HG02884 (cell line): ENCODE data around the gene ABCF2.

Source experiments
- ATAC-seq: cut with Tn5 transposase; IDR thresholded peaks from one replicate; pipeline ENCODE4 v1.9.1; 2021; ENCODE audit warnings: mild to moderate bottlenecking, moderate library complexity; ENCODE audit not compliant: unreplicated experiment

ABCF2 gene

DNA sequence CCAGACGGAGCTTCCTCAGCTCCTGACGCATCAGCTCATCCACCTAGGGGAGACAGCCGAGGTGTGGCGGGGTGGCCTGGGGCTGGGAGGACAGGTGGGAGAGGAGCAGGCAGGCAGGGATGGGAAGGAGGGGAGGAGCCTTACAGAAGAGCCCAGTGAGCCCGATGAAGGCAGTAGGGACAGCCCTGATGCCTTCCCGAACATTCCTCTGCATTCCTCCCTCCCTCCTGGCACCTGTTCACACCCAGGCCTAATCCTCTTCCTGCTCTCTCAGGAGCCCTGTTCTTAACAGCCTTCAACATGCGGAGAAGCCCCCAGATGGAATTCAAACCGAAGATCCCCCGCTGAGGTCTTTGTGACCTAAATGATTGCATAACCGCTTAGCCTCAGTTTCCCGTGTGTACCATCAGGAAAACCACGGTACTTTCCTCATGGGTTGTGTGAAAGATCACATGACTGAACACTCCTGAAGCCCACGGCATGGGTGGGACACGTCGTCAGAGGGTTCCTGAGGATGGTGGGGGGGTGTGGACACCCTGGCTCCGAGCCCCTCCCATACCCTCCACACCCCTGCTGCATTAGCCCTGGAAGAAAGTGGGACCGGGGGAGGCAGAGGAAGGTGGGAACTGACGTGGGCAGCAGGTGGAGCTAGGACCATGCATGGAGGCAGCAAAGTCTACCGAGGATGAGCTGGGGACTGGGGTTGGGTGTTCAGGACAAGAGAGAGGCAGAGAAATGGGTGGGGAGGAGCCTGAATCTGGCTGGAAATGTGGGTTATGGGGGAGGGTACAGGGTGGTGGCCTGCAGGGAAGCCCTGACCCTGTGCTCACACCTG lies 31.2 kb downstream of the ABCF2 start:
- no peak for ATAC-seq

GRCh38 chr7:151194188-151194587 lies 32.8 kb downstream of the ABCF2 start:
- ATAC-seq: no peak

GRCh38 chr7:151193203-151193978 lies 33.6 kb downstream of the ABCF2 start:
- no peak for ATAC-seq

DNA sequence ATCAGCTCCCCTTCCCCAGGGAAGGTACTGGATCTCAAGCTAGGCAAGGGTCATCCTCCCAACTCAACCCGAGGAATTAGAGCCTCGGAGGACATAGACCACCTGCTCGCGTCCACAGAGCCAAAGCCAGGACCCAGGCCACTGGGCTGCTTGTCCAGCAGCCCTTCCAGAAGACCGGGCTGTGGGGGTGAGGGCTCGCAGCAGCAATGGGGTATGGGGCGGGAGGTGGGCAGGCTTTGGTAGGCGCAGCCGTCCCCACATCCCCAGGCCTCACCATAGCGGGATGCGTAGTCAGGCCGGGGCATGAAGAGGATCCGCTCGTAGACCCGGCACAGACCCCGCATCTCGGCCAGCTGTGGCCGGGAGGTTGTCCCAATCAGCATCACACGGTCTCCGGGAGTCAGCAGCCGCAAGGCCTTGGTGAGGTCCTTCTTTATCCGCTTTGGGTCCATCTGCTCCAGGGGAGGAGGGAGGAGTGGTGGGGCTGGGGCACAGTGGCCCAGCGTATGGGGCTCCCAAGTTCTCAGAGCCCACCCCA lies 34.9 kb downstream of the ABCF2 start:
- no peak for ATAC-seq

DNA sequence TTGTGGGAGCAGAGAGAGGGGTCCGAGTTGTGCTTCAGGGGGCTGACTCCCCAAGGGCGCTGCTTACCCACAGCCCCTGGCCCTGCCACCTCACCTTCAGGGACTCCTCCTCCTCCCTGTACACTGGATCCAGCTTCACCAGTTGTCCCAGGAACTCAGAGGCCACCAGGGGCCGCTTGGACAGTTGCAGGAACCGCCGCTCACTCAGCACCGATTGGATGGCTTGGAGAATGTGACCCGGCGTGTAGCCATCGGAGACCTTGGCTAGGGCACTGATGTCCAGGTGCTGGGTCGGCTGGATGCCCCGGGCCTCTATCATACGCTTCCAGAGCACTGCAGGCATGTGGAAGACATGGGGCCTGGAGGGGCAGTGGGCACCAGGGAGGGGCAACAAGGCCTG lies 35.5 kb downstream of the ABCF2 start:
- ATAC-seq: no peak

DNA sequence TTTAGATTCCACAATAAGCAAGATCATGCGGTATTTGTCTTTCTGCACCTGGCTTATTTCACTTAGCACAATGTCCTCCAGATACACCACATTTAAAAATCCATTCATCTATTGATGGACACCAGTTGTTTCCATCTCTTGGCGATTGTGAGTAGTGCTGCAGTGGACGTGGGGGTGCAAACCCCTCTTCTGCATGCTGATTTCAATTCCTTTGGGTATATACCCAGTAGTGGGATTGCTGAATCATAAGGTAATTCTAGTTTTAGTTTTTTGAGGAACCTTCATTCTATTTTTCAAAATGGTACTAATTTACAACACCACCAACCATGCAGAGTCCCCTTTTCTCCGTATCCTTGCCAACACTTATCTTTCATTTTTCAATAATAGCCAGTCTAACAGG lies 38.0 kb downstream of the ABCF2 start:
- no peak for ATAC-seq

DNA sequence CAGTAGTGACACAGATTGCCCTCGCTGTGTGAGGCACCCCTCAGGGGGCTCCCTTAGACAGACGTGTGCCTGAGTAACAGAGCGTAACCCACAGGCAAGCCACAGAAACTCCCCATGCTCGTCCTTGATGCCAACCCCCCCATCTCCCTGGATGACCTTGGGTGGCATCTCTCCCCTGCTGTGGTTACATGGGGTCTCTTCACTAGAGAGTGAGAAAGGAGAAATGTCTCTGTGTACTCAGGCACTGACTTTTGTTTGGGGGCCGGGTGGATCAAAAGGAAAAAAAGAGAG lies 38.8 kb downstream of the ABCF2 start:
- no peak for ATAC-seq

DNA sequence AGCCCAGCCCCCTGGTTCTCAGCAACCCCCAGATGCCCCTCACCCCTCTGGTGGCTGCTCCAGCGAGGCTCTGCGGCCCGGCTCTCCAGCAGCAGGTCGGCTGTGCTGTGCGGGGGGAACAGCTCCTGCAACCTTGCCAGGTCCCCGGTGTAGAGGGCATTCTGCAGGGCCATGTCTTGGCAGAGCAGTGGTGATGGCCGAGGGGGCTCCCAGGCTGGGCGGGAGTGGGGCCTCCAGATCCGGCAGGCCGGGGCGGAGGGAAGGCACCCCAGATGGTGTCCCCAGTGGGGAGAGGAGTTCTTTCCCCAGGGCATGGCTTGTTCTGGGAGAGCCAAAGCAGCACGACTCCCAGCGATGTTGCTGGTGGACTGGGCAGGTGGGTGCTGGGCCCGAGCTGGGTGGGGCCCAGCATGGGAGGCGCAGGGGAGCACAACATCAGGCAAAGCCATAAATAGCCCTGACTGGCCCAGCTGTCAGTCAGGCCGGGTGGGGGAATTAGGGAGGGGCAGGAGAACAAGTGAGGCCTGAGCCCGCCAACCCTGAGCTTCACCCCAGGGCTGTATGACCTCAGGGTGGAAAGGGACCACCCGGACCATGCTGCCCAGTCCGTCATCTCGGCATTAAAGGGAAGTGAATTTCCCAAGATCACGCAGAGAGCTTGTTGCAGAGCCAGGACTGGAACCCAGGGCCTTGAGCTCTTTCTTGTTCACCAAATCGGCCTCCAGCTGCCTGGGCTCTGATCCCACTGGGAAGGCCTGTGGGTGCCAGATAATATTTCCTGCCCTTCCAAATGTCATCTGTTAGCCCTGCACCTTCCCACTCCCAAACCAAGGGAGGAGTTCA lies 39.4 kb downstream of the ABCF2 start:
- ATAC-seq: no peak

- ATAC-seq: no peak
These were observed 40.2 kb downstream of the ABCF2 start, which contains the start of gene ASB10 for GRCh38 chr7:151186640-151187408. TSS of gene ASB10 (minus strand) at chr7:151187250. CDS start at chr7:151187130, 120 bp downstream.

- ATAC-seq: no peak
These were observed 41.0 kb downstream of the ABCF2 start for GRCh38 chr7:151185762-151186639.

DNA sequence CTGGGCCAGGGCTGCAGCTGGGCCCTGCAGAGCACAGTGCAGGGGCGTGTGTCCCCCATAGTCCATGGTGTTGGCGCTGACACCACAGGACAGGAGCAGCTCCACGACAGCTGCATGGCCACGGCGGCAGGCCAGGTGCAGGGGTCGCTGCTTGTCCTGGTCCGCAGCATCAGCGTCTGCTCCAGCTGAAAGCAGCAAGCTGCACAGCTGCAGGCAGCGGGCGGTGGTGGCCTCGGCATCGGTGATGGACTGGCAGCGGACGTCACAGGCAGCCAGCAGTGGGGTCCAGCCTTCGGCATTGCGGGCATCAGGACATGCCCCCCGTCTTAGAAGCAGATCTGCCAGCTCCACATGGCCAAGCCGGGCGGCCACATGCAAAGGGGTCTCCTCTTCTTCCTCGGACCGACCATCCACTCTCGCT lies 46.0 kb downstream of the ABCF2 start:
- no peak for ATAC-seq

GRCh38 chr7:151179946-151180345 lies 47.1 kb downstream of the ABCF2 start:
- ATAC-seq: no peak

DNA sequence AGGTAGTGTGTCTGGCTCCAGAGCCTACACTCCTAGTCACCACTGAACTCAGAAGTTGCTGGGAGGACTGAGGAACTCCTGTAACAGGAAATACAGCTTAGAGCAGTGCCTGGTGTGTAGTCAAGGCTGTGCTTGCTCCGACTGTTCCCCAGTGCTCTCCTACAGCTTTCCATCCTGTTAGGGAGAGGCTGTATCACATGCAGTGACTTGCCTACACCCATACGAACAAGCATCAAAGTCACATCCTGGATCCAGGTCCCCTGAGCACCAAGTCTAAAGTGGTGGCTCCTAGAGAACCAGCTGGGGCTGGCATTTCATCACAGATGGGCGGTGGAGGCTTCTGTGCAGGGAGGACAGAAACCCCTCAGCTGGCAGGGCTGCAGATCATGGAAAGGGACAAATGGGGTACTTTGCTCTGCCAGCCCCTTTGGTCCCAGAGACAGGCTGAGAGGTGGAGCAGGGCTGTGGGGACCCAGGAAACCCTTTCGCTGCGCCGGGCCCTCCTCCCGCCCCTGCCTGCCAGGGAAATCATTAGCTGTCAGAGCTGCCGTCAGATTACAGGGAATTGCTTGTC lies 47.6 kb downstream of the ABCF2 start:
- ATAC-seq: no peak

GRCh38 chr7:151178831-151179230 lies 48.2 kb downstream of the ABCF2 start:
- no peak for ATAC-seq

DNA sequence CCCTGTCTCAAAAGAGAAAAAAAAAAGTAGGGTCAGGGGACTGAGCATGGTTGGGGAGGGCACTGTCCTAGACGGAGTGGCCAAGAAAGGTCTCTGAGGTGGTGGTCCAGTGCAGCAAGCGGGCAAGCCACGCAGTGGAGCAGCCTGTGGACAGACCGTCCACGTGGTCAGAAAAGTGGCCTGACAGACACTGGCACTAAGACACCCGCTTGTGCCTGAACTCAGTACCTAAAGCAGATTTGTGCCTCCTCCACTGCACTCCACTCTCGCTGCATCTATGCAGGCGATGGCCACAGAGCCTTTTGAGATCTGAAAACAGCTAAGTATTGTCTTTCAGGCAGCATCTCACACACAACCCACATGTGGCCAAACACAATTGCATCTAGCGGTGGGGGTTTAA lies 48.8 kb downstream of the ABCF2 start:
- ATAC-seq: no peak

- ATAC-seq: no peak
These were observed 49.7 kb downstream of the ABCF2 start for GRCh38 chr7:151177310-151177709.

- ATAC-seq: no peak
These were observed 50.6 kb downstream of the ABCF2 start for GRCh38 chr7:151176401-151176800.

DNA sequence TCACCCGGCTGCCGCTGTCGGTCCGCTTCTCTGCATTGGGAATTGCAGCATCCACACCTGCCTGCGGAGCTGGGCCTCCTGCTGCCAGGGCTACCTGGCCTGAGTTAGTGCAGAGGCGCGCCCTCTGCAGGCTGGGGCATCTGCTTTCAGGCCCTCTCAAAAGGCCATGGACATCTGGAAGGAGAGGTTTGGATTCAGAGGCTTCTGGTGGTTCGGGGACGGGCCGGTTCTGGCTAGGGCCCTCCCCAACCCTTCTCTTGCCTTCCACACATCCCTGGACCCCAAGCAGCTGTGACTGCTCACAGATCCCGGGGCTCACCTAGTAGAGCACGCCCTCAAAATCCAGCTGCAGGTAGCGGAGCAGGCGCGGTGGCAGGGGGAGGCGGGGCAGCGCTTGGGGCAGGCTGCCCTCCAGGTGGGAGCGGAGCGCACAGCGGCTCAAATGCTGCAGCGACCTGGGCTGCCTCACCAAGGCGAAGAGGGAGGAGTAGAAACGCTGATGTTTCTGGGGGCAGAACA lies 51.2 kb downstream of the ABCF2 start:
- no peak for ATAC-seq
